ENCODE results near the gene ENTPD1. TPM values are rescaled to one million over a fixed set of nuclear protein-coding genes. Genes with fewer than 3 reads are reported as not detected.
"Not testable (repeated sequence)": the region's sequence is repeated elsewhere in the genome, so short reads cannot be mapped to it uniquely, and the experiment has no call there.

Gene ENTPD1
- total RNA-seq, 2 experiments from 2014 or later, result 150 to 395 TPM

DNA sequence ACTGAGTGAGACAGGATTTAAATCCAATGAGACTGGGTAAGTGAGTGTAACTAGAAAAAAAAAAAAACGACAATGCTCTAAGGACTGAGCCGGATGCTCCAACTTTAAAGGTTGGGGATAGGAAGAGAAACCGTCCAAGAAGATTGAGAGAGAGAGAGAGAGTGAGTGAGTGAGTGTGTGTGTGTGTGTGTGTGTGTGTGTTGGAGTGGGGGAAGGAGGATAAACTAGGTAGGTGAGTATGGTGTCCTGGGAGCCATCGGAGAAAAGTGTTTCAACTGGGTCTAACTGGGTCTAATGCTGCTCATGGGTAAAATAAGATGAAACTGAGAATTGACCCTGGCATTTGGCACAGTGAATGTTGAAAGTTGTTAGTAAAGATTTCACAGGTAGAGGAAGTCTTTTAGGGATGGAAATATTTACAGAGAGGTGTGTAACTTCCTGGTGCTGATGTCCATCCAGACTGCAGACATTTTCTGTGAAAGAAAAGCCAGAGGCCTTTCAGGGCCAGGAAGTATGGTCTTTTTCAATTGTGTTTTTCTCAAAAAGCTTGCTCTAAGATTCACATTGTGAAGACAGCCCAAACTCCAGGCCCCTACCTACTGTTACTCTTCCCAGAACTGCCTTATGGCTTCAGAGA is 14.2 kb downstream of the ENTPD1 start:
- Mint-ChIP-seq H3K4me3 (no peak overlapping the region), H3K27me3 (no peaks in the 10 kb centered on the region), H3K9me3 (ENCODE audit: low read depth) (peaks cover 6% of the 10 kb centered on the region), H3K36me3 (peaks cover 81% of the 10 kb centered on the region), H3K27ac (peak overlapping the region; percentile 37), H3K4me1 (peaks cover 48% of the 10 kb centered on the region)
- DNase-seq (no peak), ATAC-seq (no peak)
- CTCF ChIA-PET, result no interaction called here

DNA sequence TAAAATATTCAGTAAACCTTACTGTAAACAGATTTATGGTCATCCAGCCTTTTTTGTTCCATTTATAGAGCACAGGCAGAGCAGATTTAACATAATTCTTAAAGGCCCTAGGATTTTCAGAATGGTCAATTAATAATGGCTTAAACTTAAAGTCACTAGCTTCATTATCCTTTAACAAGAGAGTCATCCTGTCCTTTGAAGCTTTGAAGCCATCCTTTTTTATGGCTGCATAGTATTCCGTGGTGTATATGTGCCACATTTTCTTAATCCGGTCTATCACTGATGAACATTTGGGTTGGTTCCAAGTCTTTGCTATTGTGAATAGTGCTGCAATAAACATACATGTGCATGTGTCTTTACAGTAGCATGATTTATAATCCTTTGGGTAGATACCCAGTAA is 17.5 kb downstream of the ENTPD1 start:
- not testable (repeated sequence) for H3K9me3 Mint-ChIP-seq (ENCODE audit: low read depth); H3K27me3 Mint-ChIP-seq; H3K4me3 Mint-ChIP-seq; DNase-seq; H3K27ac Mint-ChIP-seq; ATAC-seq
- Mint-ChIP-seq H3K36me3 (peaks cover 85% of the 10 kb centered on the region), H3K4me1 (peaks cover 54% of the 10 kb centered on the region)
- CTCF ChIA-PET, result interaction anchor here (1.3 kb wide), 1 partner anchor 79 kb away, joined by 4 read pairs; the partner anchor contains the start of gene TCTN3

DNA sequence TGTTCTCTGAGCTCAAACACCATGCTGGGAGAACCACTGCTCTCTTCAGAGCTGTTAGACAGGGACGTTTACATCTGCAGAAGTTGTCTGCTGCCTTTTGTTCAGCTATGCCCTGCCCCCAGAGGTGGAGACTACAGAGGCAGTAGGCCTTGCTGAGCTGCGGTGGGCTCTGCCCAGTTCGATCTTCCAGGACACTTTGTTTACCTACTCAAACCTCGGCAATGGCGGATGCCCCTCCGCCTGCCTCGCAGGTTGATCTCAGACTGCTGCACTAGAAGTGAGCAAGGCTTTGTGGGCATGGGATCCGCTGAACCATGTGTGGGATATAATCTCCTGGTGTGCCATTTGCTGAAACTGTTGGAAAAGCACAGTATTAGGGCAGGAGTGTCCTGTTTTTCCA is 21.7 kb downstream of the ENTPD1 start:
- H3K9me3 Mint-ChIP-seq (ENCODE audit: low read depth); DNase-seq; H3K27ac Mint-ChIP-seq; ATAC-seq; H3K27me3 Mint-ChIP-seq; CTCF ChIA-PET; H3K4me3 Mint-ChIP-seq: not testable (repeated sequence)
- H3K36me3 Mint-ChIP-seq, result peaks cover 80% of the 10 kb centered on the region
- H3K4me1 Mint-ChIP-seq, result peaks cover 57% of the 10 kb centered on the region

DNA sequence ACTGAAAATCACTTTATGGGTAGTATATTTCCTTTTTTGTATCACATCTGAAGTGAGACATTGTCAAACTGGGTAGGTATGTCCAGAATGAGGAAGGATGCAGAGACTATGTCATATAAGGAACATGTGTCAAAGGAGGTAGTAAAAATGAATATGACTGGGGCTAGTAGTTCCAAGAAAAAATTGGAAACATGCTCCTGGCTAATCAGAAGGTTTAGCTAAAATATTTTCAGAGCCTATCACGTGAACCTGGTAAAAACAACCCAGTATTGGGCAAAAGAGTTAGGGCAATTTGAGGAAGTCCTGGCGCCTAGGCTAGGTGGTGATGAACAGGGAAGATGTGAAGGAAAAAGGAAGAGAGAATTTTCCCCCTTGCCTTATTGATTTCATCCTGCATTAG is 26.4 kb downstream of the ENTPD1 start:
- CTCF ChIA-PET, result interaction anchor here (1.3 to 8.8 kb wide), 4 partner anchors 13 to 88 kb away, joined by 3 to 68 read pairs (median 10); partner anchors contain the start of genes ENTPD1 and TCTN3
- no peaks in the 10 kb centered on the region for H3K27me3 Mint-ChIP-seq
- no peak overlapping the region for H3K4me3 Mint-ChIP-seq
- H3K27ac Mint-ChIP-seq, result peak overlapping the region; percentile 69
- peaks cover 60% of the 10 kb centered on the region for H3K36me3 Mint-ChIP-seq
- DNase-seq (no peak), ATAC-seq (no peak)
- no peaks in the 10 kb centered on the region for H3K9me3 Mint-ChIP-seq (ENCODE audit: low read depth)
- H3K4me1 Mint-ChIP-seq, result peaks cover 86% of the 10 kb centered on the region

DNA sequence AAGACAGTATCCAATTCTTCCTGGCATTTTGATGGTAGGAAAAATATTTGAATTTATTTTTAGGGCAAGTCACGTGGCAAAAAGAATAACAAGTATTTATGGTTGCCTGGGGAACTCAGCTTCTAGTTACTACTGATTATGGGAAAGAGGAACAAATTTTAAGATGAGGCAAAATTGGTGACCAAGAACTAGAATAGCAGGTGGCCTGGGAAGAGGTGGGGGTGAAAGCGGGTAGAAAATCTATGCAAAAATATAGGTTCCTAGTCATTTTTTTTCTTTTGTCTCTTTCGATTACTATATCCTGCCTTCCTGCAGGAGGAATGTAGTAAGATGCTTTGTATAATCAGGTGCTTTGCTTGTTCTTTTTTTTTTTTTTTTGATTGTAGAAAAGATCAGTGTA is 27.8 kb downstream of the ENTPD1 start:
- no peaks in the 10 kb centered on the region for H3K27me3 Mint-ChIP-seq
- ATAC-seq, result no peak
- CTCF ChIA-PET, result interaction anchor here (0.8 to 8.8 kb wide), 10 partner anchors 11 to 90 kb away, joined by 3 to 68 read pairs (median 5); partner anchors contain the start of genes ENTPD1 and TCTN3
- no peak overlapping the region for H3K4me3 Mint-ChIP-seq
- peaks cover 89% of the 10 kb centered on the region for H3K4me1 Mint-ChIP-seq
- peak overlapping the region; percentile 88 for H3K27ac Mint-ChIP-seq
- peaks cover 56% of the 10 kb centered on the region for H3K36me3 Mint-ChIP-seq
- H3K9me3 Mint-ChIP-seq (ENCODE audit: low read depth), result no peaks in the 10 kb centered on the region
- no peak for DNase-seq

DNA sequence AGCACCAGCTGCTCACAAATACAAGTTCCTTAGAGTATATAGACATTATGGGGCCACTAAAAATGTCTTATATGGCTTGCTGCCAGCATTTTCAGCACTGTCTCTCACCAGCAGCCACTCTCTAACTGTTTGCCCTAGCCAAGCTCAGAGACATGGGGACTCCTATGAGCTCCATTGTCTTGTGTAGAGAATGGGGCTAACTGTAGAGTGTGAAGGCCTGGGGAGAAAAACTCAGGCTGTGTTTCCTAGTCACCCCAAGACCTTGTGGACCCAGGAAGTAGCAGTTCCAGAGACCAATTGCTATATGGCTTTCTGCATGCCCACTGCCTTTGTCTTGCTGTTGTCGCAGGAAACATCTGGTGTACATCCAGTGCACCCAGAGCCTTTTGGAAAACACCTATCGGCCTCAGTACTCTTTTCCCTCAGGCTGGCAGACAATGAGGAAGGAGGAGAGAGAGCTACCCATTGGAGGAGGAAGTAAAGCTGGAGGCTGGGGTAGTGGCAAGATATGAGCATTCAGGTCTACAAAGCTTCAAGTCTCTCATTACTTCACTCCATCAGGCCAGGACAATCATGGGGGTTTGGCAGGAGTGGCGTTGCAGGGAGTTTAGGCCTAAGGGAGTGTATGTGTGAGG is 28.4 kb downstream of the ENTPD1 start:
- ATAC-seq (peak; percentile 21), DNase-seq (no peak)
- H3K36me3 Mint-ChIP-seq, result peaks cover 54% of the 10 kb centered on the region
- H3K27me3 Mint-ChIP-seq, result no peaks in the 10 kb centered on the region
- H3K9me3 Mint-ChIP-seq (ENCODE audit: low read depth), result no peaks in the 10 kb centered on the region
- H3K27ac Mint-ChIP-seq, result peak overlapping the region; percentile 88
- peaks cover 87% of the 10 kb centered on the region for H3K4me1 Mint-ChIP-seq
- no peak overlapping the region for H3K4me3 Mint-ChIP-seq
- CTCF ChIA-PET, result interaction anchor here (0.7 to 8.8 kb wide), 12 partner anchors 11 to 90 kb away, joined by 3 to 68 read pairs (median 4); partner anchors contain the start of genes ENTPD1 and TCTN3

DNA sequence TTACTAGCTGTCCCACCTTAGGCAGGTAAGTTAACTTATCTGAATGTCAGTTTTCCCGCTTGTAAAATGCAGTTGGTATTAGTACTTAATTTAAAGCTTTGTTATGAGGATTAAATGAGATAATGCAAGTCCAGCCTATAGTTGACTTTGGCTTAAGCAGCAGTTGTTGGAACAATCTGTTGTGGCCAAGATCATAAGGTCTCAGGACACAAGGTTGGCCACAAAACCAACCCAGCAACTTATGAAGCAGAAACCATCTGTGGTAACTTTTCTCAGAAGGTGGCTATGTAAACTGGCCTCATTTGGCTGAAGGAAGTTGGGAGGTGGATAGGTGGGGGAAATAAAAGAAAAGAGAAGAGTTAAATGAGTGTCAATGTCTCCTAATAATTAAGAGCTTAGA is 29.4 kb downstream of the ENTPD1 start:
- H3K27ac Mint-ChIP-seq, result peak overlapping the region; percentile 88
- CTCF ChIA-PET, result interaction anchor here (0.7 to 8.8 kb wide), 9 partner anchors 8 to 91 kb away, joined by 3 to 68 read pairs (median 6); partner anchors contain the start of genes ENTPD1 and TCTN3
- DNase-seq, result peak; percentile 75
- H3K9me3 Mint-ChIP-seq (ENCODE audit: low read depth), result no peaks in the 10 kb centered on the region
- peak overlapping the region; percentile 51 for H3K4me3 Mint-ChIP-seq
- peaks cover 88% of the 10 kb centered on the region for H3K4me1 Mint-ChIP-seq
- H3K36me3 Mint-ChIP-seq, result peaks cover 52% of the 10 kb centered on the region
- ATAC-seq, result peak; percentile 34
- H3K27me3 Mint-ChIP-seq, result no peaks in the 10 kb centered on the region

DNA sequence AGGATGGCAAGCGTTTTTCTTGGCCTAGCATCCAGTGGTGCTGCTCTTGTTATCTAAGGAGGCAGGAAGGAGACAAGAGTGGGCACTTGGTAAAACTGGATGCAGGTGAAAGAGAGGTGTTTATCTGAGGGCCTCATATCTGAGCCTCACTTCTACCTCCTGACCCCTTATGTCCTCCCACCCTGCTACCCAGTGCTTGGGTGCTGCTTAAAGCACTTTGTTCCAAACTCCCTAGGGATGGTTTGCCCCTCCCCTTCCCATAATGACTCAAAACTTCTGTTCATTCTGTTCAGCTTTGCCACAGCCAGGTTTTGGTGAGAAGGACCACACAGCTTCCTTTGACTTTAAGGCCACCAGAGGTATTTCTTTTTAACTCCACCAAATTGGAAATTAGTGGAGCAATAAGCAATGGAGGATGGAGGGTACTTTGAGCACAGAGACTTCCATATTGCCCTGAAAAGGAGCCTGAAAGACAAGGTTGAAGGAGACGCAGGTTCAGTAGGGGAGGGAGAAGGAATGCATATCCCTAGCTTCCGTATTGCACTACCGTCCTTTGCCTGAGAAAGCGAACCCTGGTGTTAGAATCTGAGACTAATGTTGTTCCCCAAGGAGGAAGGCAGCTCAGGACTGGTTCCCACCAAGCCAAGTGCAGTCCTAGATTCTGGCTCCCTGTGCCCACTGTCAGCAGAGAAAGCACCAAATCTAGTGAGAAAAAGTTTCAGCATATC is 30.1 kb downstream of the ENTPD1 start:
- DNase-seq, result peak; percentile 74
- H3K36me3 Mint-ChIP-seq, result peaks cover 49% of the 10 kb centered on the region
- H3K9me3 Mint-ChIP-seq (ENCODE audit: low read depth), result no peaks in the 10 kb centered on the region
- peak overlapping the region; percentile 88 for H3K27ac Mint-ChIP-seq
- ATAC-seq, result peak; percentile 35
- CTCF ChIA-PET, result interaction anchor here (0.7 to 8.8 kb wide), 13 partner anchors 9 to 92 kb away, joined by 3 to 68 read pairs (median 4); partner anchors contain the start of genes ENTPD1 and TCTN3
- H3K4me1 Mint-ChIP-seq, result peaks cover 88% of the 10 kb centered on the region
- peak overlapping the region; percentile 51 for H3K4me3 Mint-ChIP-seq
- no peaks in the 10 kb centered on the region for H3K27me3 Mint-ChIP-seq

DNA sequence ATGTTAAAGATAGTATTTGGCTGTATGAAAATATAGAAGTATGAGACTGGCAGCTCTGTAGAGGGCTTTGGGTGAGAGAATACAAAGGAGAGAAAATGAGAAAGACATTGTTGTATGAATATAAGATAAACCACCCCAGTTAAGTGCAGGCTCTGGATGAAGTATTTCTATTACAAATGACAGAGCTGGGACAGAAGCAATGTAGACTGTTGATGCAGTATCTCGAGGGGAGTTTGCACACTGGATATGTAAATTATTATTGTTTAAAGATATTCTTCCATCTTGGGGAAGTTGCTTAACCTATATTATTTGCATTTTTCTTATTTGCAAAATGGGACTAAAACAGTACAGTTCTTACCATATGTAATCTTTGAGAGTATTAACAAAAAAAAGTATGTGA is 31.5 kb downstream of the ENTPD1 start:
- CTCF ChIA-PET, result interaction anchor here (0.6 to 8.8 kb wide), 8 partner anchors 10 to 583 kb away, joined by 3 to 68 read pairs (median 6); partner anchors contain the start of genes ENTPD1 and TCTN3
- no peaks in the 10 kb centered on the region for H3K27me3 Mint-ChIP-seq
- peak overlapping the region; percentile 88 for H3K27ac Mint-ChIP-seq
- H3K4me1 Mint-ChIP-seq, result peaks cover 91% of the 10 kb centered on the region
- DNase-seq (no peak), ATAC-seq (no peak)
- H3K4me3 Mint-ChIP-seq, result no peak overlapping the region
- H3K9me3 Mint-ChIP-seq (ENCODE audit: low read depth), result no peaks in the 10 kb centered on the region
- H3K36me3 Mint-ChIP-seq, result peaks cover 55% of the 10 kb centered on the region

DNA sequence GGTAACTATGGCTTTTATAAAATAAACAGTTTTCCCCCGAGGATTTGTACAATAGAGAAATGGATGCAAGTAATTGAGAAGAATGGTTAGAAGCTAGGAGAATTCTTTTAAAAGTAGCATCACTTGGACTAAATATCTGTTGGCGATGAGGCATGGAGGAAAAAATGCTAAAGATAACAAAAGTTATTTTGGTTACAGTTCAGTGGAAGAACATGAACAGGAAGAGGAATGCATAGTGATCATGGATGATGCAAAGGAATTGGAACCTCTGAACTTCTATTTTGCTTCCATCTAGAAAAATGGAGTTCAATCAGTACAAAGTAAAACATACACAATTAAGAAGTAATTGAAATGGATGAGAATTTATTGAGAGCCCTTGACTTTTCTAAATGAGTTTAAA is 32.9 kb downstream of the ENTPD1 start:
- H3K4me3 Mint-ChIP-seq, result no peak overlapping the region
- ATAC-seq (no peak), DNase-seq (no peak)
- H3K4me1 Mint-ChIP-seq, result peaks cover 90% of the 10 kb centered on the region
- CTCF ChIA-PET, result interaction anchor here (1.1 kb wide), 1 partner anchor 53 kb away, joined by 4 read pairs; no protein-coding TSS in a partner anchor
- peaks cover 49% of the 10 kb centered on the region for H3K36me3 Mint-ChIP-seq
- no peaks in the 10 kb centered on the region for H3K9me3 Mint-ChIP-seq (ENCODE audit: low read depth)
- H3K27ac Mint-ChIP-seq, result peak overlapping the region; percentile 61
- no peaks in the 10 kb centered on the region for H3K27me3 Mint-ChIP-seq

DNA sequence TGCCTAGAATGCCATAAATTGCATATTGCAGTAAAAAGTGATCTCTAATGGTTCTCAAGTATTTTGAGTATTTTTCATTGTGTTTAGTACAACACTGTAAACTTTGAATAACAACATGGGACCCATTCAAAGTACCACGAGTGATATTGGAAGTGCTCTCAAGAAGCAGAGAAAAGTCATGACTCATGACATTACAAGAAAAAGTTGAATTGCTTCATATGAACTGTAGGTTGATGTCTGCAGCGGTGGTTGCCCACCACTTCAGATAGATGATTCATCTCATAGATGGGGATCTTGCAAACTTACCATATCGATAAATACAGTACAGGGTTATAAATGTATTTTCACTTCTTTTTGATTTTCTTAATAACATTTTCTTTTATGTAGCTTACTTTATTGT is 33.9 kb downstream of the ENTPD1 start:
- H3K27ac Mint-ChIP-seq, result peak overlapping the region; percentile 89
- peak; percentile 78 for DNase-seq
- H3K4me1 Mint-ChIP-seq, result peaks cover 88% of the 10 kb centered on the region
- ATAC-seq, result peak; percentile 63
- H3K9me3 Mint-ChIP-seq (ENCODE audit: low read depth), result no peaks in the 10 kb centered on the region
- peaks cover 50% of the 10 kb centered on the region for H3K36me3 Mint-ChIP-seq
- no peaks in the 10 kb centered on the region for H3K27me3 Mint-ChIP-seq
- CTCF ChIA-PET, result interaction anchor here (1.1 to 1.2 kb wide), 3 partner anchors 47 to 96 kb away, joined by 3 to 5 read pairs (median 4); partner anchors contain the start of gene TCTN3
- peak overlapping the region; percentile 32 for H3K4me3 Mint-ChIP-seq

DNA sequence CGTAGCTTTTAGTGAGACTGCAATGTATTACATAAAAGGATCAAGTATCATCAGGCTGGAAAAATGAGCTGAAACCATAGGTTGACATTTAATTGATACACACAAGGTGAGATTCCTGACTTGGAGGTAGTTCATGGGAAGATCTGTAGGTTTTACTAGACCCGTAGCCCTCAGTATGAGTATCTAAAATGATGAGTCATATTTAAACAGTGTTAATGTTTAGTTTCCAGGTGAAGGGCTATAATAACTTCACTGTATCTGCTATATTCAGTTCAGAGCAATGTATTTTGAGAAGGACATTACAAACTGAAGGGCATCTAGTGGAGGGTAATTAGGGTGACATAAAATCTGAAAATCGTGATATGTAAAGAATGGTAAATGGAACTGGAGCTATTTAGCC is 35.0 kb downstream of the ENTPD1 start:
- DNase-seq, result no peak
- CTCF ChIA-PET, result interaction anchor here (0.5 to 1.6 kb wide), 2 partner anchors 97 to 98 kb away, joined by 3 to 14 read pairs; partner anchors contain the start of gene TCTN3
- Mint-ChIP-seq H3K36me3 (peaks cover 56% of the 10 kb centered on the region), H3K9me3 (ENCODE audit: low read depth) (no peaks in the 10 kb centered on the region), H3K27ac (peak overlapping the region; percentile 97), H3K4me3 (peak overlapping the region; percentile 3), H3K27me3 (no peaks in the 10 kb centered on the region), H3K4me1 (peaks cover 88% of the 10 kb centered on the region)
- peak; percentile 40 for ATAC-seq

All from activated CD8-positive, alpha-beta memory T cell treated with anti-CD3 and anti-CD28 coated beads, Interleukin-2, amount 10 ng/mL, durations not matched to agents 7 days and 5 days (primary cell).